Epithelial cell of proximal tubule (primary cell): ENCODE measurements around the gene MAS1L. TPM values are rescaled to one million over a fixed set of nuclear protein-coding genes. Genes with fewer than 3 reads are reported as not detected.

ENCODE experiments used
- DNase-seq: peaks from one replicate; pipeline ENCODE4 v3.0.0-alpha.2; 2011; ENCODE audit warnings: low read depth
- H3K4me3 ChIP-seq: 2 replicates; pipeline ENCODE4 v1.5.1; 2011; ENCODE audit warnings: low read depth, mild to moderate bottlenecking, low read length
- total RNA-seq: library from RNA; depleted of rRNA; stranded (reverse); fragments of >200 nt; gene quantifications from 2 replicates; pipeline ENCODE4 v1.2.3, GENCODE V29; 2015
- TF ChIP-seq, protein P1 (sequence below): conservative IDR thresholded peaks from 2 replicates; pipeline ENCODE4 v1.5.1; 2012; ENCODE audit warnings: low read depth, mild to moderate bottlenecking, low read length

Gene MAS1L
- total RNA-seq, 1 donor from 2014 or later: not detected

GRCh38 chr6:29495571-29495970 is 7.8 kb upstream of the MAS1L start:
- TF ChIP-seq, protein P1, sequence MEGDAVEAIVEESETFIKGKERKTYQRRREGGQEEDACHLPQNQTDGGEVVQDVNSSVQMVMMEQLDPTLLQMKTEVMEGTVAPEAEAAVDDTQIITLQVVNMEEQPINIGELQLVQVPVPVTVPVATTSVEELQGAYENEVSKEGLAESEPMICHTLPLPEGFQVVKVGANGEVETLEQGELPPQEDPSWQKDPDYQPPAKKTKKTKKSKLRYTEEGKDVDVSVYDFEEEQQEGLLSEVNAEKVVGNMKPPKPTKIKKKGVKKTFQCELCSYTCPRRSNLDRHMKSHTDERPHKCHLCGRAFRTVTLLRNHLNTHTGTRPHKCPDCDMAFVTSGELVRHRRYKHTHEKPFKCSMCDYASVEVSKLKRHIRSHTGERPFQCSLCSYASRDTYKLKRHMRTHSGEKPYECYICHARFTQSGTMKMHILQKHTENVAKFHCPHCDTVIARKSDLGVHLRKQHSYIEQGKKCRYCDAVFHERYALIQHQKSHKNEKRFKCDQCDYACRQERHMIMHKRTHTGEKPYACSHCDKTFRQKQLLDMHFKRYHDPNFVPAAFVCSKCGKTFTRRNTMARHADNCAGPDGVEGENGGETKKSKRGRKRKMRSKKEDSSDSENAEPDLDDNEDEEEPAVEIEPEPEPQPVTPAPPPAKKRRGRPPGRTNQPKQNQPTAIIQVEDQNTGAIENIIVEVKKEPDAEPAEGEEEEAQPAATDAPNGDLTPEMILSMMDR: no peak
- H3K4me3 ChIP-seq: no peak overlapping the region
- no peak for DNase-seq

DNA sequence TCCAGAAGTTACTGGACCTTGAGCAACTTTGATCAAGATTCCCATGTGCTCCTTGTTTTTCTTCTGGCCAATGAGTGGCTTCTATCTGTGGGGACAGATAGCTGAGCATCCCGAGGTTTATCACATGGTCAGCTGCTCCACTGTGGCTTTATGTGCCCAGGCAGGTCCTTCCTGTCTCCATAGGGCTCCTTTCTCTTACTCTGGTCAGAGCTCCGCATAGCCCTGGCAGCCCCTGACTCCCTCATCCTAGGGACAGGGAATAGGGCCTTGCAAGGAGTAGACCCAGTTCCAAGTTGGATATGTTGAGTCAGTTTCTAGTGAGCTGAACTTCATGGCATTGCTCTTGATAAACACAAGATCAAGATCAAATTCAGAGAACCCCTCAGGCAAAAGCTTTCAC is 6.4 kb upstream of the MAS1L start:
- TF ChIP-seq, protein P1: no peak
- no peak for DNase-seq
- no peak overlapping the region for H3K4me3 ChIP-seq

GRCh38 chr6:29493261-29493660 is 5.5 kb upstream of the MAS1L start:
- no peak for DNase-seq
- H3K4me3 ChIP-seq: no peak overlapping the region
- TF ChIP-seq, protein P1: no peak

DNA sequence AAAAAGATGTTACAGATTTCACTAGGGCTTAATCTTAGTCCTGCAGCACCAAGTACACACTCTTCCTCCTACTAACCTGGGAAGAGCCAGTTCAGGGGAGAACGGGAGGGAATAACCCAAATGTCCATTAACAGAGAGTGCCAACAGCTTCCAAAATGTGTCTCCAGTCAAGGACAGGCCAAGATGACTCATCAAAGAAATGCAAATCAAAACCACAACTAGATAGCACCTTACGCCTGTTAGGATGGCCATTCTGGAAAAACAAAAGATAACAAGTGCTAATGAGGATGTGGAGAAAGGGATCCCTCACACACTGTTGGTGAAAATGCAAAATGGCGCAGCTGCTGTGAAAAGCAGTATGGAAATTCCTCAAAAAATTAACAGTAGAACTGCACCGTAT is 3.8 kb upstream of the MAS1L start:
- TF ChIP-seq, protein P1: no peak
- no peak overlapping the region for H3K4me3 ChIP-seq
- no peak for DNase-seq

- TF ChIP-seq, protein P1: no peak
- DNase-seq: no peak
- no peak overlapping the region for H3K4me3 ChIP-seq
These were observed 2.8 kb upstream of the MAS1L start for GRCh38 chr6:29490552-29490951.

DNA sequence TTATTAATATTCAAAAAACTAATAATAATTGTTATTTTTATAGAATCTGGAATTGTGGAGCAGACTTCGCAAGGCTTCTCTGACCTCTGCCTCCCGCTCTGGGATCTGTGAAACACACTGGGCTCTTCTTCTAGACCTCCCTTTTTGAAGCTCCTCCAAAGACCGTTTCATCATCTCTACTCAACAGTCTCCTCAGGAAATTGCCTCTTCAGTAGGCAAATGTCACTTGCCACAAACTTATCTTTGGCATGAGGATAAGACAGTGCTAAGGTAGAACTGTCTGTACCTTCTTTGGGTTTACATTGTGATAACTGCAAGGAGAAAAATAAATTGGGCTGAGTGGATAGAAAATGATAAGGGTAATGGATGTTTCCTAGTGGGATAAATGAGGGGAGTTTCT is 2.3 kb upstream of the MAS1L start:
- no peak overlapping the region for H3K4me3 ChIP-seq
- TF ChIP-seq, protein P1: no peak
- DNase-seq: no peak

DNA sequence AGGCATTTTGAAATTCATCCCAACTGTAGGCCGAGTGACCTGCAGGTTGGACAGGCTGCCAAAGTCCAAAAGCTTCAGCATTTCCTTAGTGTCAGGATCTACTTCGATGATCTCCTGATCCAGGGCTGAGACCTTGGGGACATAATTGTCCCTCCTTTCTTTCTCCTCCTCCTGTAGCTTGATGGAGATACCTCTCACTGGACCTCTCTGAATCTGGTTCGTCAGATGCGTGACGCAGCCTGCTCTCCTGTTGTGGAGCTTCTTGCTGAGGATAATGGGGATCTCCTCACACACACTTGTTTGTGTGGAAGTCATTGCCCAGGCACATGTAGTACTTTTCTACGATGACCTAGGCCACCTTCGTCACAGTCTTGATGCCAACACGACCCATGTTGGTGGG is 1.5 kb upstream of the MAS1L start:
- TF ChIP-seq, protein P1: no peak
- H3K4me3 ChIP-seq: no peak overlapping the region

More for the DNA sequence above, 1.5 kb upstream of the MAS1L start:
- no peak for DNase-seq
